NT2/D1 (cell line): ENCODE data around the gene KRT4.

Experiments
- YY1 ChIP-seq: IDR thresholded peaks from 2 replicates; pipeline ENCODE4 v1.6.1; 2011; ENCODE audit not compliant: insufficient read length, insufficient read depth
- ZNF274 ChIP-seq: IDR thresholded peaks from 2 replicates; pipeline ENCODE4 v1.6.1; 2011; ENCODE audit warnings: mild to moderate bottlenecking, low read depth, low read length

GRCh38 chr12:52805739-52806138 lies 8.2 kb downstream of the KRT4 start:
- TF ChIP-seq ZNF274 = no peak
- no peak for TF ChIP-seq YY1
